Forelimb muscle (tissue), 1 donor: Measurements from ENCODE around the gene RIC1. TPM values are rescaled to one million over a fixed set of nuclear protein-coding genes. Genes with fewer than 3 reads are reported as not detected.
"Not testable (repeated sequence)": the region's sequence is repeated elsewhere in the genome, so short reads cannot be mapped to it uniquely, and the experiment has no call there.

ENCODE experiments used
- DNase-seq: peaks from one replicate; pipeline ENCODE4 v3.0.0-alpha.2; 2013; ENCODE audit warnings: low read depth
- polyA plus RNA-seq: library from polyadenylated mRNA; unstranded; fragments of 120-200 nt; gene quantifications from one replicate; pipeline ENCODE4 v1.2.1, GENCODE V29; 2013; ENCODE audit not compliant: insufficient read length

Gene RIC1
- polyA plus RNA-seq, 1 donor: 18.1 TPM

DNA sequence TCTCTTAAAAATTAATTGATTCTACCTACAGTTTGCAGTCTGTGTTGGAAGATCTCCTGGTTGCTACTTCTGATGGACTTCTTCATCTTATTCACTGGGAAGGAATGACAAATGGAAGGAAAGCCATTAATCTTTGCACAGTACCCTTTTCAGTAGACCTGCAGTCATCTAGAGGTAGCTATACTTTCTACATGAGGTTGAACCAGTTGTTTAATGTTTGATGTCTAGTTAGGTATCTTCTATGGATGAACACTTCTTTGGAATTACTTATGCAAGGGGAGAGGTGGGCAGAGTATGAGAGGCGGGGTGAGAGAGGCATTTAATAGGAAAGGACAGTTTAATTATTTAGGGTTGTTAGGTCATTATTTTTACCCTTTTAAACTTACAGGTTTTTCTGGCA, 91.2 kb downstream of the RIC1 start:
- DNase-seq: no peak

GRCh38 chr9:5721279-5722087, 92.6 kb downstream of the RIC1 start:
- no peak for DNase-seq

DNA sequence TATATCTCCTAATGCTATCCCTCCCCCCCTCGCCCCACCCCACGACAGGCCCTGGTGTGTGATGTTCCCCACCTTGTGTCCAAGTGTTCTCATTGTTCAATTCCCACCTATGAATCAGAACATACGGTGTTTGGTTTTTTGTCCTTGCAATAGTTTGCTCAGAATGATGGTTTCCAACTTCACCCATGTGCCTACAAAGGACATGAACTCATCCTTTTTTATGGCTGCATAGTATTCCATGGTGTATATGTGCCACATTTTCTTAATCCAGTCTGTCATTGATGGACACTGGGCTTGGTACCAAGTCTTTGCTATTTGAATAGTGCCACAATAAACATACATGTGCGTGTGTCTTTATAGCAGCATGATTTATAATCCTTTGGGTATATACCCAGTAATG, 93.8 kb downstream of the RIC1 start:
- DNase-seq: not testable (repeated sequence)

GRCh38 chr9:5735072-5735471, 106.2 kb downstream of the RIC1 start:
- DNase-seq: no peak

GRCh38 chr9:5736563-5737346, 107.8 kb downstream of the RIC1 start:
- no peak for DNase-seq

- no peak for DNase-seq
Measured at GRCh38 chr9:5743109-5743508, 114.2 kb downstream of the RIC1 start.

DNA sequence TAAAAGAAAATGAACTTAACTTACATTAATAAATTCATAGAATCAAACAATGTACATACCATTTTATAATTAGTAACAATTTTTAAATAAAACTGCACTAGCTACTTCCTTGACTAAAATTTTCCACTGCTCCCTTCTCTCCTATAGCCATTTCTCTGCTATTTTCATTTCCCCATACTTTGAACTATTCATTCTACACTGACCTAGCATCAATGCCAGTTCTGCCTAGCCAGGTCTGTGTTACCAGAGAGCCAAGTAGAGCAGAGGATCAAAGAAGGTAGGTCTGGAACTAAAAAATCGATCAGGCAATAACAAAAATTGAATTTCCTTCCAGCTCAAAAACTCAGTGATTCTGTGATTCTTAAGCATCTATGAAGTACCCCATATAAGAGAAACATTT, 119.5 kb downstream of the RIC1 start:
- DNase-seq: no peak

DNA sequence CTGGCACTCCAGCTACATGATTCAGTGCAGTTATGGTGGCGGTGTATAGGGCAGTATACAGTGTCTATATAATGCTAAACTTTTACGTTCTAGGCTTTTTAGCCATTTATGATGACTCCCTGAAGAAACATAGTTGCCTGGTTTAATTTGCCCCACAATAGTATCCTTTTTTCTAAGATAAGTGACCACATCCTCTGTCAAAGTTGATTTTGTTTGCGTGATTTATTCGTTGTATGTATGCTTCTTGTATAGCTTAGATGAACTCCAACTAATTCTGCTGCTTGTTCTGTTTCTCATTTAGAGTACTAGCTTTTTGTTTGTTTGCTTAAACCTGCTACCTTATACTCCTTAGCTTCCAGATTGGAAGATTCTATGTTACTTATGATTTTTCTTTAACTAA, 120.4 kb downstream of the RIC1 start:
- DNase-seq: no peak

GRCh38 chr9:5750569-5750968, 121.7 kb downstream of the RIC1 start:
- no peak for DNase-seq

- DNase-seq: no peak
Measured at GRCh38 chr9:5756633-5757032, 127.7 kb downstream of the RIC1 start.

GRCh38 chr9:5760338-5760737, 131.4 kb downstream of the RIC1 start:
- DNase-seq: no peak

GRCh38 chr9:5762421-5762820, 133.5 kb downstream of the RIC1 start:
- DNase-seq: no peak

DNA sequence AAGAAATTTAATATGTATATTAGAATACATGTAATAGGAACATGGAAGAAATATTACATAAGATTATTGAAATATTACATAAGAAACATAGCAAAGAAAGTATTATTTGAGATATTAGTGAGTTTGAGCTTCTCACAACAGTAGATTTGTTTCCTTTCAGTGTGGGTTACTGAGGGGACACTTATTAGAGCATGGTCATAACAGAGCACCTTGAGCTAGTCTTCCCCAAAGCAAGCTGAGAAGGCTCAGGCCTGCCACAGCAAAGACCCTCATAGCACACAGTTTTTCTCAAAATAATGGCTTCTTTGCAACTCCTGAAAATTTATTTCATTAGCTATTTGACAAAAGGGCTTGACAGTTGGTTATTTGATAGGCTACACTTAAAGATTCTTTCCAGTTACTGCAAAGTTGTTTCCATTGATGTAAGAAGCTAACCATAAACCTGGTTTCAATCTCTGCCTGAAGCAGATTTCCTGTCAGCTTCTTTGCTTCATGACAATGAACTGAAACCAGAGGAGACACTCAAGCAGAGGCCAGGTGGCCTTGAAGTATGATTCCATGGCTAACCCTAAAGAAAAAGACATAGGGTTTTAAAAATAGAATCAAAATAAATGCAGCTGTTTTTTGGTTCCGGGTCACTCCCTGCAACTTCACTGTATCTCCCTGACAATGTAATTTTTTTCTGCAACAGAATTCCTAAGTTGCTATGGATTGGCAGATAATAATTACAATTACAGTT, 135.4 kb downstream of the RIC1 start:
- DNase-seq: no peak

DNA sequence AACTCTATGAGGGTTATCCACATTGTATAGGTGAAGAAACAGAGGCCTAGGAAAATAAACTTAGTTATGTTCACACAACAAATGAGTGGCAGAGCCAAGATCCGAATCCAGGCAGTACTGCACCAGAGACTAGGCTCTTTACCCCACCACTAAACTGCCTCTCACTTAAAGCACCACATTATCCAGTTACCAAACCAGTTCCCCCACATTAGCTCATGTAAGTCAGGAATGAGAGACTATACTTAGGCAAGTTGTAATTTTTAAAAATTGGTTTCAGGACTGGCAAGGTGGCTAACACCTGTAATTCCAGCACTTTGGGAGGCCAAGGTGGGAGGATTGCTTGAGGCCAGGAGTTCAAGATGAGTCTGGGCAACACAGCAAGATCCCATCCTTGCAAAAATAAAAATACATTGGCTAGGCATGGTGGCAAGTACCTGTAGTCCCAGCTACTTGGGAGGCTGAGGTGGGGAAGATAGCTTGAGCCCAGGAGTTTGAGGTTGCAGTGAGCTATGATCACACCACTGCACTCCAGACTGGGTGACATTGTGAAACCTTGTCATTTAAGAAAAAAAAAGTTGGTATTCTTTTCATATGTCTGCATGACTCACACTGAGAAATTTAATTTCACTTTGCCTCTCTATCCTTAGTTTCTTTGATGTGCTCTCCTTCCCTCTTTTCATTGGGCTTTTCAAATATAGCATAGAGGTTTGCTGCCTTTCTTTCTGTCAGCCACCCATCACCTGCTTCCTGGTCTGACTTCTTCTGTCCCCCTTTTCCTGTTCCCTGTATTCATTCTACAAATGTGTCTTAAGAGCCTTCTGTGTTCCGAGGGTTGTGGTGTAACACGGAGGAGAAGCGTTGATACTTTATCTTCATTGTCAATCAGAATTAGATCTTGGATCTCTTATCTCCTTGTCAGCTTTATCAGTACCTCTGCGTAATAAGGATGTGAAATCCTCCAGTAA, 139.3 kb downstream of the RIC1 start:
- DNase-seq: no peak

DNA sequence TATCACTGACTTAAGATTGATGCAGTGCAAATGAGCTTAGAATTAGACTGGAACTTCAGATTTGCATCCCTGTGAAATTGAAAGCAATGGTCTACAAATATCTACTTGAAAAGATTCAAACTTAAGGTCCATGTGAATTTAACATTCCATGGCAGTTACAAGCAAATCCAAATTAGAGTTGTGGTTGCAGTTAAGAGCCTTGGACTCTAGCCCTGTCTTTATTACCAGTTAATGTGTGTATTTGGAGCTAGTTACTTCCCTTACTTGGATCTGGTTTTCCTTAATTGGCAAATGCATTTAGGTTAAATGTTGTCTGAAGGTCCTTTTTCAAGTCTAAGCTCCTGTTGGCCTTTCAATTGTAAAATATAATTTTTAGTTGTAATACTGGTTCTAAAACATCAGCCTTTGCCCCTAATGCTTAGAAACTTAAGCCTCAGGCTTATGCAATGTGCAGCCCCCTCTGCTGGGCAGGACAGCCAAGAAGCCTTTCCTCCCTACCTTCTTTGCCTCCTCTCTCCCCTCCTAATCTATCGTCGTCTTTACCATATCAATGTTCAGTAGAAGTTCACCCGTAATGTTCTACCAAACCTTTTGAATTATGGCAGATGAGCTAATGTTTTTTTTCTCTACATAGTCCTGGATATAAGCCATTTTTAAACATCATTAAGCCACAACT, 144.6 kb downstream of the RIC1 start:
- no peak for DNase-seq

DNA sequence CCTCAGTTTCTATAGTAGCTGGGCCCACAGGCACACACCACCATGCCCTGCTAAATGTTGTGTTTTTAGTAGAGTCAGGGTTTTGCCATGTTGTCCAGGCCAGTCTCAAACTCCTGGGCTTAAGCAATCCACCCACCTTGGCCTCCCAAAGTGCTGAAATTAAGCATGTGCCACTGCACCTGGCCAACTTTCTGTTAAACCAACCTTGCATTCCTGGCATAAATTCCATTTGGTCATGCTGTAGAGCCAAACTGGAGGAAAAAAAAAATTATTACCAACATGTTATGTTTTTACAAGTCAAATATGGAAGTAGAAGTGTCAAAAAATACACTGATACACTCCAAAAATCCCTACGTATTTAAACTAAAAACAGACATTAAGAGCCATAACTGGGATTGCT, 149.9 kb downstream of the RIC1 start:
- no peak for DNase-seq

DNA sequence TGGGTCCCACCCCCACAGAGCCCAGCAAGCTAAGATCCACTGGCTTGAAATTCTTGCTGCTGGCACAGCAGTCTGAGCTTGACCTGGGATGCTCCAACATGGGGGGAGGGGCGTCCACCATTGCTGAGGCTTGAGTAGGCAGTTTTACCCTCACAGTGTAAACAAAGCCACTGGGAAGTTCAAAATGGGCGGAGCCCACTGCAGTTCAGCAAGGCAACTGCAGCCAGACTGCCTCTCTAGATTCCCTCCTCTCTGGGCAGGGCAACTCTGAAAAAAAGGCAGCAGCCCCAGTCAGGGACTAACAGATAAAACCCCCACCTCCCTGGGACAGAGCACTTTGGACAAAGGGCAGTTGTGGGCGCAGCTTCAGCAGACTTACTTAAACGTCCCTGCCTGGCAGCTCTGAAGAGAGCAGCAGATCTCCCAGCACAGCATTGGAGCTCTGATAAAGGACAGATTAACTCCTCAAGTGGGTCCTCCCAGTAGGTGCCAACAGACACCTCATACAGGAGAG, 150.9 kb downstream of the RIC1 start:
- not testable (repeated sequence) for DNase-seq

DNA sequence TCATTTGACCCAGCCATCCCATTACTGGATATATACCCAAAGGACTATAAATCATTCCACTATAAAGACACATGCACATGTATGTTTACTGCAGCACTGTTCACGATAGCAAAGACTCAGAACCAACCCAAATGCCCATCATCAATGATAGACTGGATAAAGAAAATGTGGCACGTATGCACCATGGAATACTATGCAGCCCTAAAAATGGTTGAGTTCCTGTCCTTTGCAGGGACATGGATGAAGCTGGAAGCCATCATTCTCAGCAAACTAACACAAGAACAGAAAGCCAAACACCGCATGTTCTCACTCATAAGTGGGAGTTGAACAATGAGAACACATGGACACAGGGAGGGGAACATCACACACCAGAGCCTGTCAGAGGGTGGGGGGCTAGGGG, 154.5 kb downstream of the RIC1 start:
- not testable (repeated sequence) for DNase-seq

DNA sequence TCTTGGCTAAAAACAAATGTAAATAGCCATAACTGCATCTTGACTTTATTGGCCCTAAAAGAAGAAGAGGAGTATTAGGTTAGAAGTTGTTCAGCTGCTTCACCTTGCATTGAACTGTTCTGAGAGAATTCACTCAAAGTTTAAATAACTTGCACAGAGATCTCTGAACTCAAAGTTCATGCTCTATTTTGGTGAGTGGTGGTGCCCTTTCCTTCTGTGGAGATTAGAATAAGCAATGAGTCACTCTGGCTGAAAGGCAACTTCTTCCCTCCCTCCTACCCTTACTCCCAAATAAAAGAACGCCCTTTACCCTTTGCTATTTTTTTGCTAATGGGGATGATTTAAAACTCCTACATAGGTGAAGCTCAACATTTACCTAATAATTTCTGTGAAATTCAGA, 155.1 kb downstream of the RIC1 start:
- no peak for DNase-seq

DNA sequence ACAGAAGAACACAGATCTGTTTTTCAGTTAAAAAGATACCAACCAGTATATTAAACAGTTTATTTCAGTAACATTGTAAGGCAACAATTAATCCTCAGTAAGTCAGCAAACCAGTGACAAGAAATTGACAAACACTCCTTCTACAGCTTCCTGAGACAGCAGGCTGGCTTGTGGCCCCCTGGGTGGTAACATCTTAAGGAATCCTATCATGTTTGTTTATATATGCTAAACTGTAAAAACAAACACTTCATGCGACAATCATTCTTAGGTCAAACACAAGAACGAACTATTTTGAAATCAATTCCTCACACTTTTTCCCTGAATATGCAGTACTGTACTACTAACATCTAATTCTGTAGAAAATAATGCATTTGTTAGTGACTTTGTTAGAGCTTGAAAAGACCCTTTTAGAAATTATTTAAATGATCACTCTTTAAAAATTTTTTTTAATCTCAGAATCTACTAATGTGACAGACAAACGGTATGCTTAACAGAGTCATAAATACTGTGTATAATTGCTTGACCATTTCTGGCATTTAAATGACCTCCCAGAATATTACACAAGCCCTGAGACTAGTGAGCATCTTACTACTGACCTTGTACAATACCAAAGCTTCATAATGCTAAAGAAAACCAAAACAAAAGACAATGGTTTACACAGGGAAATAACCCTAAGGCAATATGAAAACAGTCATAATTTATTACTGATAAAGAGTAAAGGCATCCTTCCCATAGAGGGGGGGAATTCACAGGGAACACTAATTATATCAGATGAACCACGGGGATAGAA, 155.8 kb downstream of the RIC1 start:
- no peak for DNase-seq
